Breast epithelium (tissue), 3 donors: ENCODE results near the gene PPM1L.

Experiments used
- CTCF ChIP-seq, 3 donors: fragments of 450-650 bp; IDR thresholded peaks; one replicate each; pipeline ENCODE4 v1.5.1; 2016 to 2017; ENCODE audit warnings: antibody characterized with exemption in 3 of 3, mild to moderate bottlenecking in 3 of 3, moderate library complexity in 3 of 3
- POLR2AphosphoS5 ChIP-seq, 3 donors: sonication (generic); formaldehyde crosslinking; IDR thresholded peaks; one replicate each; pipeline ENCODE4 v1.6.1; 2017; ENCODE audit warnings: antibody characterized with exemption in 3 of 3

- TF ChIP-seq CTCF (IDR thresholded peaks at IDR 0.05): no peak
- TF ChIP-seq POLR2AphosphoS5 (IDR thresholded peaks at IDR 0.05): no peak
These were observed 12.0 kb downstream of the PPM1L start for GRCh38 chr3:160768031-160768430.
